VCaP (cell line): Measurements from ENCODE around the gene THAP5.

Experiments used
- H3K27ac ChIP-seq: fragments of 450-650 bp; 2 replicates; pipeline ENCODE4 v1.5.1; 2017
- TF ChIP-seq, protein P1 (sequence below): fragments of 450-650 bp; conservative IDR thresholded peaks from 2 replicates; pipeline ENCODE4 v1.5.1; 2017; ENCODE audit warnings: mild to moderate bottlenecking, moderate library complexity

Gene THAP5

GRCh38 chr7:108596560-108596959 is 27.1 kb upstream of the THAP5 start:
- TF ChIP-seq, protein P1, sequence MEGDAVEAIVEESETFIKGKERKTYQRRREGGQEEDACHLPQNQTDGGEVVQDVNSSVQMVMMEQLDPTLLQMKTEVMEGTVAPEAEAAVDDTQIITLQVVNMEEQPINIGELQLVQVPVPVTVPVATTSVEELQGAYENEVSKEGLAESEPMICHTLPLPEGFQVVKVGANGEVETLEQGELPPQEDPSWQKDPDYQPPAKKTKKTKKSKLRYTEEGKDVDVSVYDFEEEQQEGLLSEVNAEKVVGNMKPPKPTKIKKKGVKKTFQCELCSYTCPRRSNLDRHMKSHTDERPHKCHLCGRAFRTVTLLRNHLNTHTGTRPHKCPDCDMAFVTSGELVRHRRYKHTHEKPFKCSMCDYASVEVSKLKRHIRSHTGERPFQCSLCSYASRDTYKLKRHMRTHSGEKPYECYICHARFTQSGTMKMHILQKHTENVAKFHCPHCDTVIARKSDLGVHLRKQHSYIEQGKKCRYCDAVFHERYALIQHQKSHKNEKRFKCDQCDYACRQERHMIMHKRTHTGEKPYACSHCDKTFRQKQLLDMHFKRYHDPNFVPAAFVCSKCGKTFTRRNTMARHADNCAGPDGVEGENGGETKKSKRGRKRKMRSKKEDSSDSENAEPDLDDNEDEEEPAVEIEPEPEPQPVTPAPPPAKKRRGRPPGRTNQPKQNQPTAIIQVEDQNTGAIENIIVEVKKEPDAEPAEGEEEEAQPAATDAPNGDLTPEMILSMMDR: no peak
- H3K27ac ChIP-seq: no peak overlapping the region

- peak overlapping the region; percentile 51 for H3K27ac ChIP-seq
- TF ChIP-seq, protein P1: peak; percentile 89
These were observed 23.2 kb upstream of the THAP5 start for GRCh38 chr7:108592646-108593201.

- H3K27ac ChIP-seq: no peak overlapping the region
- TF ChIP-seq, protein P1: no peak
These were observed 21.1 kb upstream of the THAP5 start for GRCh38 chr7:108590606-108591005.

DNA sequence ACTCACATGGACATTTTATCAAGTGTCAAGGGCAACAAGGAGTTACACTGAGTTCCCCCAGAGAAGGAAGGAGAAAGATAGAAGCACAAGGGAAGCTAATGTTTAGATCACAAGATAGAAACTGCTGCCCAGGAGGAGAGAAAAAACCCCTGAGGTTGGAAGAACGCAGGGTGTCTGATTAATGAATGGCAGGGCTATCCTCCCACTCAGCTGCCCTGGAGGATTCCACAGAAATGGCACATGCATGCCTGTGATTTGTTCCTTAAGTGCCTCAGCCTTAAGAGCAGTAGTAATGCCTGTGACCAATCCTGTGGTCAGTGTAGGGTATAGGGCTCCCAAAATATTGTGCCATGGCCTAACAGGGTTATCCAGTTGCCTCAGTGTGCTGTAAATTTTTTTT is 20.4 kb upstream of the THAP5 start:
- TF ChIP-seq, protein P1: no peak
- H3K27ac ChIP-seq: no peak overlapping the region

- no peak overlapping the region for H3K27ac ChIP-seq
- TF ChIP-seq, protein P1: no peak
These were observed 19.7 kb upstream of the THAP5 start for GRCh38 chr7:108589199-108589598.

DNA sequence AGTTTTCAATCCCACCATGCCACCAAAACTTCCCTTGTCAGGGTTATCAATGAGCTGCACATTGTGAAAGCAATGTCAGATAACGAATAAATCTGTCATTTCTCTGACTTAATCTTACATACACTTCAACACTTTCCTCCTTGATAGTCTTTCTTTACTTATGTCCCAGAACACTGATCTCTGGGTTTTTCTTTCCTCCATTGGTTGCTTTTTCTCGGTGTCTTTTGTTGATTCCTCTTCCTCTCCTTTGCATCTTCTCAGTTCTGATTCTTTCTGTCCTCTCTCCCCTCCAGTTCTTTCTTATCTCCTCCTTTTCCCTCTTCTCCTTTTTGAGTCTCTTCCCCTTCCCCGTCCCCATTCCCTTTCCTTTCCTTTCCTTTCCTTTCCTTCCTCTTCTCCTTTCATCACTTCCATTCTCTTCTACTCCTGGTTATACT is 16.8 kb upstream of the THAP5 start:
- TF ChIP-seq, protein P1: no peak

DNA sequence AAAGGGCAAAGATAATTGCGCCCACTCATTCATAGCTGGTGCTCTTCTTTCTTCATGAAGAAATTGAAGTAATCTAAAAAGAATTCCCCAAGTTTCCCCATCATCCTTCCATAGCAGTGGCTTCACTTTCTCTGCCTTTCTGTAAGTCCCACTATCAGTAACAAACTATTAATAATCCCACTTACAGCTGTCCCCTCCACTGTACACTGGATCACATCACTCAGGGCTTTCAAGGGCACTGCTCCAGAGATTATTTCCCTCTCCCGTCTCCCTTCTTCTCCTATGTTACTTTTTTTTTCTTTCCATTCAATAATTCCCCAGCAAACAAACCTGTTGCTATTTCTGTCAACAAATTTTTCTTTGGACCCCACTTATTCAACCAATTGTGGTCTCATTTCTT is 16.3 kb upstream of the THAP5 start:
- H3K27ac ChIP-seq: no peak overlapping the region
- TF ChIP-seq, protein P1: no peak

More for the DNA sequence above, 16.8 kb upstream of the THAP5 start:
- H3K27ac ChIP-seq: no peak overlapping the region
